Loucy (cell line): Measurements from ENCODE around the gene CCDC126.
A peak's percentile ranks its signal among the peaks of the same experiment; 100 is the strongest.

ENCODE experiments used
- H2AFZ ChIP-seq: fragments of 200-600 bp; sonication (generic); 2 replicates; pipeline ENCODE4 v1.6.0; 2016; ENCODE audit warnings: antibody characterized with exemption, mild to moderate bottlenecking, low read length, moderate library complexity
- H3F3A ChIP-seq: fragments of 200-600 bp; 2 replicates; pipeline ENCODE4 v1.6.0; 2016; ENCODE audit warnings: antibody characterized with exemption, low read depth, mild to moderate bottlenecking
- H3K27me3 ChIP-seq: fragments of 200-600 bp; sonication (generic); 2 replicates; pipeline ENCODE4 v1.6.1; 2014; ENCODE audit warnings: low read length, mild to moderate bottlenecking; ENCODE audit not compliant: insufficient read depth, poor library complexity, severe bottlenecking
- H3K36me3 ChIP-seq: fragments of 200-600 bp; sonication (generic); 2 replicates; pipeline ENCODE4 v1.6.1; 2016; ENCODE audit warnings: low read length; ENCODE audit not compliant: insufficient read depth
- H3K4me1 ChIP-seq: fragments of 200-600 bp; sonication (generic); 2 replicates; pipeline ENCODE4 v1.5.1; 2014; ENCODE audit warnings: low read length, mild to moderate bottlenecking; ENCODE audit not compliant: insufficient read depth, poor library complexity, severe bottlenecking
- H3K4me2 ChIP-seq: fragments of 200-600 bp; sonication (generic); 2 replicates; pipeline ENCODE4 v1.6.0; 2014; ENCODE audit warnings: antibody characterized with exemption, low read length, low read depth, mild to moderate bottlenecking; ENCODE audit not compliant: poor library complexity, severe bottlenecking
- H3K4me3 ChIP-seq: fragments of 200-600 bp; sonication (generic); 2 replicates; pipeline ENCODE4 v1.5.1; 2014; ENCODE audit warnings: low read length, mild to moderate bottlenecking, mixed read lengths; ENCODE audit not compliant: poor library complexity, severe bottlenecking
- H3K79me2 ChIP-seq: fragments of 200-600 bp; sonication (generic); 2 replicates; pipeline ENCODE4 v1.6.1; 2014; ENCODE audit warnings: low read length; ENCODE audit not compliant: insufficient read depth
- H3K9ac ChIP-seq: fragments of 200-600 bp; sonication (generic); 2 replicates; pipeline ENCODE4 v1.6.0; 2014; ENCODE audit warnings: mild to moderate bottlenecking, low read depth, low read length, moderate library complexity; ENCODE audit not compliant: poor library complexity, severe bottlenecking
- H3K9me2 ChIP-seq: fragments of 200-600 bp; sonication (generic); replicated peaks from 2 replicates; pipeline ENCODE4 v1.6.1; 2016; ENCODE audit warnings: low read depth, low read length, mixed read lengths
- H3K9me3 ChIP-seq: fragments of 200-600 bp; sonication (generic); 2 replicates; pipeline ENCODE4 v1.6.1; 2014; ENCODE audit warnings: mild to moderate bottlenecking, antibody characterized with exemption, low read length, low read depth; ENCODE audit not compliant: insufficient read depth
- H4K20me1 ChIP-seq: fragments of 200-600 bp; sonication (generic); 2 replicates; pipeline ENCODE4 v1.6.0; 2014; ENCODE audit warnings: antibody characterized with exemption, low read length, mild to moderate bottlenecking; ENCODE audit not compliant: insufficient read depth, poor library complexity, severe bottlenecking
- CTCF ChIP-seq: fragments of 200-600 bp; sonication (generic); conservative IDR thresholded peaks from 2 replicates; pipeline ENCODE4 v1.5.1; 2014; ENCODE audit warnings: mild to moderate bottlenecking, antibody characterized with exemption, low read length
- EZH2phosphoT487 ChIP-seq: fragments of 200-600 bp; IDR thresholded peaks from 2 replicates; pipeline ENCODE4 v1.6.1; 2018; ENCODE audit warnings: antibody characterized with exemption, mild to moderate bottlenecking, moderate library complexity, borderline replicate concordance

The CCDC126 gene

GRCh38 chr7:23597094-23598091 lies at the start of gene CCDC126:
Gene CCDC126 (plus strand): TSS chr7:23597382. CDS start chr7:23611316, 13,934 bp downstream.
- no peaks in the 10 kb centered on the region for H3K9me2 ChIP-seq
- no peaks in the 10 kb centered on the region for H4K20me1 ChIP-seq
- no peaks in the 10 kb centered on the region for H3K9me3 ChIP-seq
- peaks cover 40% of the 10 kb centered on the region for H3K4me1 ChIP-seq
- no peaks in the 10 kb centered on the region for H3K36me3 ChIP-seq
- H3K4me2 ChIP-seq, result peak within 1 kb of the TSS; percentile 86
- TF ChIP-seq EZH2phosphoT487 (no peak), CTCF (no peak)
- no peaks in the 10 kb centered on the region for H3K27me3 ChIP-seq
- H2AFZ ChIP-seq, result peak within 1 kb of the TSS; percentile 97
- no peaks in the 10 kb centered on the region for H3F3A ChIP-seq
- peaks cover 23% of the 10 kb centered on the region; the same call in 1 of the 2 replicates for H3K79me2 ChIP-seq
- H3K4me3 ChIP-seq, result peak within 1 kb of the TSS; percentile 85
- peak within 1 kb of the TSS; percentile 72 for H3K9ac ChIP-seq

GRCh38 chr7:23547662-23548061 lies 49.5 kb upstream of the CCDC126 start:
- Histone ChIP-seq H3K4me3 (no peak overlapping the region), H3K9me2 (no peaks in the 10 kb centered on the region), H3K4me2 (no peak overlapping the region), H3F3A (no peaks in the 10 kb centered on the region), H3K4me1 (no peaks in the 10 kb centered on the region), H3K36me3 (no peaks in the 10 kb centered on the region), H3K79me2 (no peaks in the 10 kb centered on the region), H3K27me3 (no peaks in the 10 kb centered on the region), H3K9ac (no peak overlapping the region), H2AFZ (peak overlapping the region; percentile 36; the same call in 1 of the 2 replicates), H4K20me1 (no peaks in the 10 kb centered on the region), H3K9me3 (no peaks in the 10 kb centered on the region)
- TF ChIP-seq EZH2phosphoT487 (no peak), CTCF (no peak)

- no peaks in the 10 kb centered on the region for H3K27me3 ChIP-seq
- no peak overlapping the region for H3K4me2 ChIP-seq
- no peaks in the 10 kb centered on the region for H3K9me3 ChIP-seq
- no peaks in the 10 kb centered on the region for H4K20me1 ChIP-seq
- no peak overlapping the region for H2AFZ ChIP-seq
- no peak overlapping the region for H3K9ac ChIP-seq
- H3K4me3 ChIP-seq, result no peak overlapping the region
- TF ChIP-seq EZH2phosphoT487 (no peak), CTCF (no peak)
- H3K9me2 ChIP-seq, result no peaks in the 10 kb centered on the region
- H3K36me3 ChIP-seq, result no peaks in the 10 kb centered on the region
- H3K79me2 ChIP-seq, result no peaks in the 10 kb centered on the region
- H3F3A ChIP-seq, result no peaks in the 10 kb centered on the region
- H3K4me1 ChIP-seq, result no peaks in the 10 kb centered on the region
Observed at GRCh38 chr7:23558303-23558702, 38.9 kb upstream of the CCDC126 start.
